WTC11 (cell line): ENCODE data around the gene ATG7.

Experiments
- AFF4 ChIP-seq: sonication (generic); formaldehyde crosslinking; IDR thresholded peaks from 2 replicates; pipeline ENCODE4 v1.8.1; 2023; ENCODE audit warnings: mild to moderate bottlenecking, missing genetic modification reagents, borderline replicate concordance
- ATF3 ChIP-seq: sonication (generic); formaldehyde crosslinking; conservative IDR thresholded peaks from 2 replicates; pipeline ENCODE4 v1.8.1; 2022; ENCODE audit warnings: mild to moderate bottlenecking, missing genetic modification reagents
- CBFB ChIP-seq: sonication (generic); formaldehyde crosslinking; IDR thresholded peaks from 2 replicates; pipeline ENCODE4 v1.8.1; 2022; ENCODE audit warnings: mild to moderate bottlenecking, low read depth, missing genetic modification reagents
- CDX4 ChIP-seq: fragments of 250-450 bp; sonication (Bioruptor Pico); IDR thresholded peaks from 2 replicates; pipeline ENCODE4 v1.9.0; 2021; ENCODE audit warnings: moderate library complexity, mild to moderate bottlenecking, inconsistent platforms, borderline replicate concordance
- CTCF ChIP-seq: fragments of 200-600 bp; IDR thresholded peaks from 2 replicates; pipeline ENCODE4 v1.8.0; 2022; ENCODE audit warnings: antibody characterized with exemption
- E2F4 ChIP-seq: sonication (generic); formaldehyde crosslinking; IDR thresholded peaks from 2 replicates; pipeline ENCODE4 v1.8.1; 2022; ENCODE audit warnings: low read depth, mild to moderate bottlenecking, moderate library complexity, missing genetic modification reagents, borderline replicate concordance
- FOXJ3 ChIP-seq: sonication (generic); formaldehyde crosslinking; IDR thresholded peaks from 2 replicates; pipeline ENCODE4 v1.9.0; 2021; ENCODE audit warnings: missing genetic modification reagents, mild to moderate bottlenecking, borderline replicate concordance
- FOXK1 ChIP-seq: sonication (generic); formaldehyde crosslinking; IDR thresholded peaks from 2 replicates; pipeline ENCODE4 v1.8.0; 2022; ENCODE audit warnings: mild to moderate bottlenecking, moderate library complexity, missing genetic modification reagents
- HMGXB4 ChIP-seq: sonication (generic); formaldehyde crosslinking; IDR thresholded peaks from 2 replicates; pipeline ENCODE4 v1.8.1; 2023; ENCODE audit warnings: mild to moderate bottlenecking, moderate library complexity, missing genetic modification reagents
- IRF1 ChIP-seq: sonication (generic); formaldehyde crosslinking; IDR thresholded peaks from 2 replicates; pipeline ENCODE4 v1.8.0; 2023; ENCODE audit warnings: missing genetic modification reagents
- MAX ChIP-seq: sonication (generic); formaldehyde crosslinking; IDR thresholded peaks from 2 replicates; pipeline ENCODE4 v1.8.0; 2022; ENCODE audit warnings: mild to moderate bottlenecking, missing genetic modification reagents
- TEAD4 ChIP-seq: sonication (generic); formaldehyde crosslinking; IDR thresholded peaks from 2 replicates; pipeline ENCODE4 v1.8.0; 2022; ENCODE audit warnings: mild to moderate bottlenecking, missing genetic modification reagents
- ZNF121 ChIP-seq: sonication (generic); formaldehyde crosslinking; IDR thresholded peaks from 2 replicates; pipeline ENCODE4 v1.8.0; 2023; ENCODE audit warnings: missing genetic modification reagents

GRCh38 chr3:11238880-11239279 is 33.3 kb upstream of the ATG7 start:
- TF ChIP-seq CTCF, result no peak
- TF ChIP-seq MAX (CRISPR knock-in tag), result no peak
- no peak for TF ChIP-seq CBFB (CRISPR knock-in tag)
- TF ChIP-seq IRF1 (CRISPR knock-in tag), result no peak
- TF ChIP-seq HMGXB4 (CRISPR knock-in tag), result no peak
- no peak for TF ChIP-seq ATF3 (CRISPR knock-in tag)
- TF ChIP-seq AFF4 (CRISPR knock-in tag), result no peak
- no peak for TF ChIP-seq CDX4 (CRISPR knock-in tag)
- TF ChIP-seq FOXJ3 (CRISPR knock-in tag), result no peak
- TF ChIP-seq TEAD4 (CRISPR knock-in tag), result no peak
- no peak for TF ChIP-seq E2F4 (CRISPR knock-in tag)
- TF ChIP-seq ZNF121, result no peak
- TF ChIP-seq FOXK1, result no peak
